Muscle of leg (tissue), 11 donors: ENCODE measurements around the gene ANKRD53. TPM values are rescaled to one million over a fixed set of nuclear protein-coding genes. Genes with fewer than 3 reads are reported as not detected.

Experiments used
- DNase-seq: peaks from one replicate; pipeline ENCODE4 v3.0.0; 2013
- H3K27ac ChIP-seq: one replicate; pipeline ENCODE4 v1.5.1; 2013; ENCODE audit warnings: mild to moderate bottlenecking, low read length, control low read depth
- H3K27me3 ChIP-seq: one replicate; pipeline ENCODE4 v1.6.1; 2013; ENCODE audit warnings: low read length; ENCODE audit not compliant: control insufficient read depth, insufficient read depth
- H3K36me3 ChIP-seq: one replicate; pipeline ENCODE4 v1.6.1; 2013; ENCODE audit warnings: low read length; ENCODE audit not compliant: control insufficient read depth, insufficient read depth
- H3K4me1 ChIP-seq: one replicate; pipeline ENCODE4 v1.6.1; 2013; ENCODE audit warnings: low read length; ENCODE audit not compliant: control insufficient read depth, insufficient read depth
- H3K4me3 ChIP-seq: one replicate; pipeline ENCODE4 v1.5.1; 2013; ENCODE audit warnings: low read length, control low read depth
- H3K9me3 ChIP-seq: replicated peaks from 2 replicates; pipeline ENCODE4 v1.6.1; 2013; ENCODE audit warnings: low read depth, low read length; ENCODE audit not compliant: control insufficient read depth
- WGBS: methylation state at CpG from one replicate; pipeline ENCODE4 v1.1.5; 2013; ENCODE audit warnings: missing lambda C conversion rate; ENCODE audit not compliant: insufficient coverage; 5-methylcytosine and 5-hydroxymethylcytosine counted together
- polyA plus RNA-seq, 8 donors: library from polyadenylated mRNA; unstranded; fragments of 120-200 nt; gene quantifications; one replicate each; pipeline versions ENCODE4 v1.2.1 to v1.2.3, GENCODE V29; 2013; ENCODE audit warnings: inconsistent platforms in 1 of 8, low replicate concordance in 1 of 8; ENCODE audit not compliant: insufficient read length in 8 of 8, insufficient read depth in 1 of 8
- total RNA-seq: library from RNA; stranded (reverse); fragments of 120-200 nt; gene quantifications from one replicate; pipeline ENCODE4 v1.2.4, GENCODE V29; 2013

Gene ANKRD53
- total and polyA plus RNA-seq, 9 donors = 0.72 to 2.0 (median 1.1) TPM

DNA sequence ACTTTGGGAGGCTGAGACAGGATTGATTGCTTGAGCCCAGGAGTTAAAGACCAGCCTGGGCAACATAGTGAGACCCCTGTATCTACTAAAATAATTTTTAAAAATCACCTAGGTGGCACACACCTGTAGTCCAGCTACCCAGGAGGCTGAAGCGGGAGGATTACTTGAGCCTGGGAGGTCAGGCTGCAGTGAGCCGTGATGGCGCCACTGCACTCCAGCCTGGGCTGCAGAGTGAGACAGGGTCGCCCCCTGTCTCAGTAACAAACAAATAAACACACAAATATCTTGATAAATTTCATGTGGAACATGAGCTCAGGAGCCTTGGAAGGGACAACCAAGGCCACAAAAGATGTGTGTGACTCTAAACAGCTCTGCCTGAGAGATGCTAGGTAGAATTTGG lies 11.7 kb upstream of the ANKRD53 start:
- Histone ChIP-seq H3K27ac (no peak overlapping the region), H3K4me1 (peaks cover 5% of the 10 kb centered on the region), H3K4me3 (no peak overlapping the region), H3K36me3 (no peaks in the 10 kb centered on the region), H3K27me3 (peaks cover 49% of the 10 kb centered on the region), H3K9me3 (no peaks in the 10 kb centered on the region)
- 100% methylated on average over 1 of the region's 4 CpGs for WGBS
- no peak for DNase-seq

DNA sequence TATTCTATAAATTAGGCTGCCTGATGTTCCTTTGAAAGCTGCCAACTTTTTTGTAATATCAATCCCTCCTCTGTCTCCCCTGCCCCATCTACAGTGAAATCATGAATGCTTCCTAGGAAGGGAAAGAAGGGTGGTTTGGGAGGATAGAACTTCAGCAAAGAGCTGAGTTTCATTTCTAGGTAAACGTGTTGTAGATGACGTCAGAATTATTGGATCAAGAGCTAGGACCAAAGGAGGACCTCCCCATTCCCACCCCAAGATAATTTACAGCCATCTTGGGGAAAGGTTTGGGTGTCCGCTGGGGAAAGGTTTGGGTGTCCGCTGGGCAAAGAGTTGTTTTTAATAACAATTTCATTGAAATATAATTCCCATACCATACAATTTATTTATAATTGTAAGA lies 11.2 kb upstream of the ANKRD53 start:
- H3K4me3 ChIP-seq = no peak overlapping the region
- no peaks in the 10 kb centered on the region for H3K9me3 ChIP-seq
- no CpG with 5 or more reads among the region's 4 CpGs for WGBS
- peaks cover 5% of the 10 kb centered on the region for H3K4me1 ChIP-seq
- no peak for DNase-seq
- H3K36me3 ChIP-seq = no peaks in the 10 kb centered on the region
- H3K27ac ChIP-seq = no peak overlapping the region
- peaks cover 47% of the 10 kb centered on the region for H3K27me3 ChIP-seq

- Histone ChIP-seq H3K4me3 (no peak overlapping the region), H3K9me3 (no peaks in the 10 kb centered on the region), H3K27ac (no peak overlapping the region), H3K4me1 (peaks cover 16% of the 10 kb centered on the region), H3K27me3 (peaks cover 3% of the 10 kb centered on the region), H3K36me3 (no peaks in the 10 kb centered on the region)
- no peak for DNase-seq
- WGBS = 81% methylated on average over 3 of the region's 3 CpGs
Observed at GRCh38 chr2:70974592-70974991, 3.8 kb upstream of the ANKRD53 start.

DNA sequence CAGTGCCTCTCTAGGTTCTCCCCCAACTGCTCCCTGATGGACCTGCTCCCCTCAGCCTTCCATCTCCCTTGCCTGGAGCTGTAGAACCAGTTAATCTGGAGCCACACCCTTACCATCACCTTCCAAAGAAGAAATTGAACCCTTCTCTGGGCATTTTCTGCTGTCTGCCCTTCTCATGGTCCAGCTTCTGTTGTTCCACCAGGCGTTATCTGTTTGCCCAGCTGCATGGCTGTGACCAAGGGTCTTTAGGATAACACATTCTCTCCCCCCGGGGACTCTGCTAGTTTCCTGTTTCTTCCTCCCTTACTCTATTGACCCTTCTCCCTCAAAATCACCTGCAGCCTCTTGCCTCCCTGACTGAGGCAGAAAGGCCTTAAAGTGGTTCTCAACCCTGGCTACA lies 3.2 kb upstream of the ANKRD53 start:
- Histone ChIP-seq H3K36me3 (no peaks in the 10 kb centered on the region), H3K4me3 (no peak overlapping the region), H3K9me3 (no peaks in the 10 kb centered on the region), H3K4me1 (peaks cover 16% of the 10 kb centered on the region), H3K27me3 (peaks cover 3% of the 10 kb centered on the region), H3K27ac (no peak overlapping the region)
- 75% methylated on average over 2 of the region's 2 CpGs for WGBS
- no peak for DNase-seq

- Histone ChIP-seq H3K27me3 (no peaks in the 10 kb centered on the region), H3K27ac (no peak overlapping the region), H3K9me3 (no peaks in the 10 kb centered on the region), H3K4me3 (no peak overlapping the region), H3K4me1 (peaks cover 16% of the 10 kb centered on the region), H3K36me3 (no peaks in the 10 kb centered on the region)
- WGBS = 0% methylated on average over 1 of the region's 14 CpGs
- DNase-seq = peak; percentile 47
Observed at GRCh38 chr2:70977605-70978205, 725 bp upstream of the ANKRD53 start.

- no peak for DNase-seq
- peaks cover 16% of the 10 kb centered on the region for H3K4me1 ChIP-seq
- H3K27ac ChIP-seq = peak overlapping the region; percentile 74
- no peaks in the 10 kb centered on the region for H3K27me3 ChIP-seq
- no peaks in the 10 kb centered on the region for H3K36me3 ChIP-seq
- no peak overlapping the region for H3K4me3 ChIP-seq
- WGBS = 7% methylated on average over 16 of the region's 19 CpGs
- no peaks in the 10 kb centered on the region for H3K9me3 ChIP-seq
Observed at GRCh38 chr2:70979180-70979488, 704 bp downstream of the ANKRD53 start.

GRCh38 chr2:70979626-70980025 lies 1.2 kb downstream of the ANKRD53 start:
- Histone ChIP-seq H3K27me3 (no peaks in the 10 kb centered on the region), H3K4me1 (peaks cover 16% of the 10 kb centered on the region), H3K36me3 (no peaks in the 10 kb centered on the region), H3K9me3 (no peaks in the 10 kb centered on the region), H3K27ac (no peak overlapping the region), H3K4me3 (no peak overlapping the region)
- DNase-seq = no peak
- 94% methylated on average over 4 of the region's 9 CpGs for WGBS

DNA sequence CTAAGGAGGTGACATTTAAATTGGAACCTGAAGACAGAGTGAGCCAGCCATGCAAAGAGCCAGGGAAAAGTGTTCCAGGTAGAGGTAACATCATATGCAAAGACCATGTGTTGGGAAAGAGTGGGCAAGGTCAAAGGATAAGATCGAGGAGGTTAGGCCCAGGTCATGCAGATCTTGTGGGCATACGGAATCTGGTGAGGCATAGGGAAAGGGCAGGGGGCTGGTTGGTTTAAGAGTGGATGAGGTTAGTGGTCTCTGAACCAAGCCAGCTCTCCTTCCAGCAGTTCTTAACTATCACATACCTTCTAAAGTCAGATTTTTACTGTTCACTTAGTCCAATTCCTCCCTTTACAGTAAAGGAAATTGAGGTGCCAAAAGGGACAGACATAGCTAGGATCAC lies 3.0 kb downstream of the ANKRD53 start:
- no peaks in the 10 kb centered on the region for H3K9me3 ChIP-seq
- no peaks in the 10 kb centered on the region for H3K27me3 ChIP-seq
- peaks cover 11% of the 10 kb centered on the region for H3K36me3 ChIP-seq
- no peak for DNase-seq
- no peak overlapping the region for H3K27ac ChIP-seq
- H3K4me3 ChIP-seq = no peak overlapping the region
- WGBS = 71% methylated on average over 1 of the region's 2 CpGs
- peaks cover 18% of the 10 kb centered on the region for H3K4me1 ChIP-seq

DNA sequence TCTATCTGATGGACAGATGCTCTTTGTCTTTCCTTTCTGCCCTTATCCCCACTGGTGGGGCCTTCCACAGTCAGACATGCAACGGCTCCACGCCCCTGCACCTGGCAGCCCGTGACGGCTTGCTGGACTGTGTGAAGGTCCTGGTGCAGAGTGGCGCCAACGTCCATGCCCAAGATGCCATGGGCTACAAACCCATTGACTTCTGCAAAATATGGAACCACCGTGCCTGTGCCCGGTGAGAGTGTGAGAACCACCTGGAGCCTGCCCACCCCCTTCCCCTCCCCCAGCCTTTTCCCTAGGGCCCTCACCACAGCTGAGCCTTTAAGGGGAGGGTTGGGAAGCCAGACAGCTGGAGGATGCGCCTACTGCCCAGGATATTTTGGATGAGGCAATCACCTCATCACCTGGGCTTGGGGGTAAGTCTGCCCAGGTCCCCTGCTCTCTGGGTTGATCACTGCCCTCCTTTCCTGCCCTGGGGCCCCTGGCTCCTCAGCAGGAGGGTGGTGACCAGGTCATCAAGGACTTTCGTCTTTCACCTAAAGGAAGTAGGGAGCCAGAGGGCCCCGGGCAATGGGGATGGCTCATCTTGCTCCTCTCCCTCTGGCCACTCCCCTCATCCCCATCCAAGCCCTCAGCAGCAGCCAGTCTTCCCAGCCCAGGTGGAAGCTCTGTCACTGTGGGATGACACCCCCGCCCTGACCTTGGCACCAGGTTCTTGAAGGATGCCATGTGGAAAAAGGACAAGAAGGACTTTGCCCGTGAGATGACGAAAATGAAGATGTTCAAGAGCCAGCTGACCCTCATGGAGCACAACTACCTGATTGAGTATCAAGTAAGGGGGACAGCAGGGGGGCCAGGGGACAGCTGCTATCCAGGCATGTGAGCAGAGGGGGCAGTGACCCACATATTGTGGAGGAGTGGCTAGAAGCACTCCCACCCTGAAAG lies 3.7 kb downstream of the ANKRD53 start:
- Histone ChIP-seq H3K4me3 (no peak overlapping the region), H3K36me3 (peaks cover 17% of the 10 kb centered on the region), H3K27ac (no peak overlapping the region), H3K9me3 (no peaks in the 10 kb centered on the region), H3K4me1 (peaks cover 15% of the 10 kb centered on the region), H3K27me3 (no peaks in the 10 kb centered on the region)
- 83% methylated on average over 9 of the region's 14 CpGs for WGBS
- no peak for DNase-seq

GRCh38 chr2:70982971-70983370 lies 4.5 kb downstream of the ANKRD53 start:
- H3K9me3 ChIP-seq = no peaks in the 10 kb centered on the region
- no peak overlapping the region for H3K27ac ChIP-seq
- peaks cover 14% of the 10 kb centered on the region for H3K4me1 ChIP-seq
- 88% methylated on average over 3 of the region's 3 CpGs for WGBS
- no peaks in the 10 kb centered on the region for H3K27me3 ChIP-seq
- H3K4me3 ChIP-seq = no peak overlapping the region
- peaks cover 24% of the 10 kb centered on the region for H3K36me3 ChIP-seq
- no peak for DNase-seq
